Prostate gland (tissue), 2 donors: ENCODE measurements around the gene IRX4. TPM values are rescaled to one million over a fixed set of nuclear protein-coding genes. Genes with fewer than 3 reads are reported as not detected.

Experiments used
- DNase-seq: peaks from one replicate; pipeline ENCODE4 v3.0.0-alpha.2; 2019; ENCODE audit warnings: low spot score
- H3K27ac ChIP-seq, 2 donors: fragments of 200-600 bp; sonication (generic); 2 replicates each; pipeline ENCODE4 v1.5.1; 2017 to 2019
- H3K27me3 ChIP-seq: fragments of 200-600 bp; sonication (generic); replicated peaks from 2 replicates; pipeline ENCODE4 v1.5.1; 2019; ENCODE audit not compliant: insufficient read depth
- H3K36me3 ChIP-seq, 2 donors: fragments of 200-600 bp; sonication (generic); 1 replicate in 1 of 2; 2 replicates in 1 of 2; pipeline versions ENCODE4 v1.5.1 to v1.8.1; 2017 to 2019
- H3K4me1 ChIP-seq: fragments of 200-600 bp; sonication (generic); replicated peaks from 2 replicates; pipeline ENCODE4 v1.5.1; 2019
- H3K4me3 ChIP-seq, 2 donors: fragments of 200-600 bp; sonication (generic); 2 replicates each; pipeline ENCODE4 v1.5.1; 2017 to 2019
- H3K9me3 ChIP-seq: fragments of 200-600 bp; sonication (generic); 2 replicates; pipeline ENCODE4 v1.5.1; 2017
- CTCF ChIP-seq, 4 experiments: fragments of 200-600 bp in 2 of 4; fragments of 450-650 bp in 2 of 4; sonication (generic) in 2 of 4; IDR thresholded peaks; 1 replicate in 3 of 4; 2 replicates in 1 of 4; pipeline ENCODE4 v1.5.1; 2016 to 2019; ENCODE audit warnings: antibody characterized with exemption in 4 of 4, mild to moderate bottlenecking in 2 of 4, moderate library complexity in 2 of 4
- POLR2A ChIP-seq: fragments of 450-650 bp; IDR thresholded peaks from one replicate; pipeline ENCODE4 v1.6.1; 2016; ENCODE audit warnings: antibody characterized with exemption, mild to moderate bottlenecking
- POLR2AphosphoS5 ChIP-seq: sonication (generic); formaldehyde crosslinking; IDR thresholded peaks from one replicate; pipeline ENCODE4 v1.6.1; 2017; ENCODE audit warnings: antibody characterized with exemption
- WGBS: methylation state at CpG from one replicate; pipeline ENCODE4 v1.1.5; 2018; 5-methylcytosine and 5-hydroxymethylcytosine counted together
- intact Hi-C: fragments of 100-400 bp; cut with DNase I; formaldehyde crosslinking; loops from one replicate; pipeline ENCODE4 v1.14.2; 2022
- total RNA-seq, 2 donors: library from RNA; depleted of rRNA; stranded (reverse); fragments of >200 nt; gene quantifications; one replicate each; pipeline ENCODE4 v1.1.0, GENCODE V29; 2016

Gene IRX4
- total RNA-seq, 2 donors from 2014 or later: 1.8 to 30.0 TPM

- H3K36me3 ChIP-seq: no peaks in the 10 kb centered on the region
- intact Hi-C loops: no loop called here
- TF ChIP-seq CTCF (IDR thresholded peaks at IDR 0.05) (no peak), POLR2AphosphoS5 (no peak), POLR2A (no peak)
- no peaks in the 10 kb centered on the region for H3K27me3 ChIP-seq
- no peak overlapping the region for H3K27ac ChIP-seq
- DNase-seq: no peak
- no peaks in the 10 kb centered on the region for H3K9me3 ChIP-seq
- H3K4me3 ChIP-seq: no peak overlapping the region
- H3K4me1 ChIP-seq: no peaks in the 10 kb centered on the region
- 76% methylated on average over 8 of the region's 8 CpGs for WGBS
These were observed 24.9 kb upstream of the IRX4 start for GRCh38 chr5:1907616-1908015.

GRCh38 chr5:1905108-1905507 is 22.4 kb upstream of the IRX4 start:
- TF ChIP-seq CTCF (IDR thresholded peaks at IDR 0.05) (no peak), POLR2A (no peak), POLR2AphosphoS5 (no peak)
- Histone ChIP-seq H3K27ac (no peak overlapping the region), H3K36me3 (no peaks in the 10 kb centered on the region), H3K4me3 (no peak overlapping the region), H3K4me1 (no peaks in the 10 kb centered on the region), H3K9me3 (no peaks in the 10 kb centered on the region), H3K27me3 (no peaks in the 10 kb centered on the region)
- DNase-seq: no peak
- intact Hi-C loops: no loop called here
- 74% methylated on average over 1 of the region's 1 CpG for WGBS

DNA sequence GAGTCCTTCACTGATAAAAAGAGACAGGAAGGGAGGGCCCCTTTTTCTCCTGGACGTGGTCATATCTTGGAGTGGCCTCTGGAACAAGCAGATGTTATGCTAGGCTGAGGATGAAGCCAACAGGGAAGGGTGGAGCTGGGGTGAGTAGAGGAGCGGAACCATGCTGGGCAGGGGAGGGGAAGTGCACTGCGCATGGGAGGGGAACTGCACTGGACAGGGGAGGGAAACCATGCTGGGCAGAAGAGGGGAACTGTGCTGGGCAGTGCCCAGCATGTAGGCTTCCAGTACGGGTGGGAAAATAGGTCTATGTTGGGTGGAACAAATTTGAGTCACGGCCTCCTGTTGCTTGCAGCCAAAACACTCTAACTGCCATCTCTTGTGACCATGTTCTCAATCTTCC is 19.3 kb upstream of the IRX4 start:
- H3K36me3 ChIP-seq: no peaks in the 10 kb centered on the region
- H3K9me3 ChIP-seq: no peaks in the 10 kb centered on the region
- WGBS: 84% methylated on average over 5 of the region's 5 CpGs
- H3K27ac ChIP-seq: no peak overlapping the region
- no peak overlapping the region for H3K4me3 ChIP-seq
- no peaks in the 10 kb centered on the region for H3K4me1 ChIP-seq
- intact Hi-C loops: no loop called here
- H3K27me3 ChIP-seq: no peaks in the 10 kb centered on the region
- no peak for TF ChIP-seq POLR2A
- TF ChIP-seq CTCF (IDR thresholded peaks at IDR 0.05): no peak
- no peak for TF ChIP-seq POLR2AphosphoS5
- DNase-seq: no peak

DNA sequence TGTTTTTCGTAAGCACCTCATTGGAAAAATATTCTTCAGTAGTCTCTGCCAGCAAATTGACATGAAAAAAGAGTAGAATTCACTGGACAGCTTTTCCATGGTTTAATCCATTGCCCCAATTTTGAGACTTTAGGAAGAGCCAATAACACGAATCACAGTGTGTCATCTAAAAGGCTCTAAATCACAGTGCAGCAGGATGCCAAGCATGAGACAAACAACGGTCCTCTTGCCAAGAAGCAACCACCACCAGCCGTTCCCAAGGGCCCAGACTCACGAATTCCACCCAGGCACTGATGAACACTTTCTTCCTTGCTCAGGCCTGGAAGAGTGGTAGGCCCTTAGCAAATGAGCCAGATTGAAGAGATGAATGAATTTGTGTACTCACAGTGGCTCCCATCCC is 18.3 kb upstream of the IRX4 start:
- H3K27ac ChIP-seq: no peak overlapping the region

More for the DNA sequence above, 18.3 kb upstream of the IRX4 start:
- Histone ChIP-seq H3K36me3 (no peaks in the 10 kb centered on the region), H3K4me3 (no peak overlapping the region), H3K4me1 (no peaks in the 10 kb centered on the region), H3K9me3 (no peaks in the 10 kb centered on the region), H3K27me3 (no peaks in the 10 kb centered on the region)
- TF ChIP-seq POLR2A (no peak), CTCF (IDR thresholded peaks at IDR 0.05) (no peak), POLR2AphosphoS5 (no peak)
- no peak for DNase-seq
- 37% methylated on average over 5 of the region's 5 CpGs for WGBS
- intact Hi-C loops: no loop called here
